Measurements from ENCODE around the gene CAPN15.

The CAPN15 gene

GRCh38 chr16:496097-496886, 31.2 kb upstream of the CAPN15 start (continued):
- TF ChIP-seq POU6F1 (CRISPR knock-in tag; IDR thresholded peaks at IDR 0.05; ENCODE audit: borderline replicate concordance, low read depth): no peak
- no peak for TF ChIP-seq TOX (CRISPR knock-in tag; IDR thresholded peaks at IDR 0.05; ENCODE audit: borderline replicate concordance)
- TF ChIP-seq CSRNP3 (CRISPR knock-in tag; IDR thresholded peaks at IDR 0.05): no peak

- no peak for ATAC-seq
Observed at GRCh38 chr16:497258-497657, 30.3 kb upstream of the CAPN15 start.

More at GRCh38 chr16:497258-497657, 30.3 kb upstream of the CAPN15 start:
- TF ChIP-seq ZNF70 (CRISPR knock-in tag; IDR thresholded peaks at IDR 0.05): no peak
- no peak for TF ChIP-seq ESRRG (CRISPR knock-in tag; IDR thresholded peaks at IDR 0.05)
- TF ChIP-seq ZNF8 (CRISPR knock-in tag; IDR thresholded peaks at IDR 0.05): no peak
- TF ChIP-seq SNAI2 (CRISPR knock-in tag; IDR thresholded peaks at IDR 0.05): no peak
- TF ChIP-seq BACH2 (CRISPR knock-in tag; IDR thresholded peaks at IDR 0.05; ENCODE audit: borderline replicate concordance): no peak
- TF ChIP-seq ISL1 (CRISPR knock-in tag; IDR thresholded peaks at IDR 0.05): no peak
- TF ChIP-seq TSHZ2 (CRISPR knock-in tag; IDR thresholded peaks at IDR 0.05): no peak
- no peak for TF ChIP-seq CSDC2 (CRISPR knock-in tag; IDR thresholded peaks at IDR 0.05)
- TF ChIP-seq ZC3H10 (CRISPR knock-in tag; IDR thresholded peaks at IDR 0.05): no peak
- TF ChIP-seq PPARA (CRISPR knock-in tag; IDR thresholded peaks at IDR 0.05; ENCODE audit: borderline replicate concordance): no peak
- TF ChIP-seq TCF4 (CRISPR knock-in tag; IDR thresholded peaks at IDR 0.05; ENCODE audit: borderline replicate concordance): no peak
- no peak for TF ChIP-seq PATZ1 (CRISPR knock-in tag; IDR thresholded peaks at IDR 0.05; ENCODE audit: borderline replicate concordance)
- TF ChIP-seq CREB5 (CRISPR knock-in tag; IDR thresholded peaks at IDR 0.05; ENCODE audit: low read depth): no peak
- TF ChIP-seq POU6F1 (CRISPR knock-in tag; IDR thresholded peaks at IDR 0.05; ENCODE audit: borderline replicate concordance, low read depth): no peak
- TF ChIP-seq OSR1 (CRISPR knock-in tag; IDR thresholded peaks at IDR 0.05): no peak
- no peak for TF ChIP-seq RARB (CRISPR knock-in tag; IDR thresholded peaks at IDR 0.05)
- no peak for TF ChIP-seq ZFP30 (CRISPR knock-in tag; IDR thresholded peaks at IDR 0.05)
- no peak for TF ChIP-seq ZNF565 (CRISPR knock-in tag; conservative IDR thresholded peaks at IDR 0.05; ENCODE audit: low read depth)
- no peak for TF ChIP-seq TOX (CRISPR knock-in tag; IDR thresholded peaks at IDR 0.05; ENCODE audit: borderline replicate concordance)
- TF ChIP-seq ARNTL (CRISPR knock-in tag; IDR thresholded peaks at IDR 0.05; ENCODE audit: borderline replicate concordance, low read depth): no peak
